ENCODE results near the gene XYLT2. TPM values are rescaled to one million over a fixed set of nuclear protein-coding genes. Genes with fewer than 3 reads are reported as not detected.

XYLT2 gene
- total and polyA plus RNA-seq, 2 experiments from 2014 or later = 18.3 to 26.8 TPM

DNA sequence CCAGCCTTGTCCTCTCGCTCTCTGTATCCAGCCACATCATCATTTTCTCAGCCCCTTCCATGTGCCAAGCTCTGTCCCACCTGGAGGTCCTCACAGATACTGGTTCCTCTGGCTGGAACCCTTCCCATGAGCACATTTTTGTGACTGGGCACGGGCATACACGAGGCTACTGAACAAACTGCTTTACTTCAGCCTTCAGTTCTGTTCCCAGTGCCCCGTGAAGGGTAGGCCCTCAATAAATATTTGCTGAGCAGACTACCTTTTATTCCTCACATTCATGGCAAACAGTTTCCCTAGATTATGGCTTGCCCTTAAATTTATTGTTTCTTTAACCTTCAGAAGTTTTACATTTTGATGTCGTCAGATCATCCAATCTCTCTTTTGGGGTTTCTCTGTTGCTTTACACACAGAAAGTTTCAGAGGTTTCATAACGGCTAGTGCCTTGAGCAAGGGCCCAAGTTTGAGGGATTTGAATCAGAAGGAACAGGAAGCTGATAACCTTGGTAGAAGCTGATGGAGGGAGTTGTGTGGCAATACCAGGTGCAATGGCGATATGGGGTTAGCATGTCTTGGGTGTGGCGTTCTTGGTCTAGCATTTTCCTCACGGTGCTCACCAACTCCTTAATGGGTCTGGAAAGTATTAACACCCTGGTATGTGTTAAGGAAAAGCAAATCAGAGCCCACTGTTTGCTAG lies 43.9 kb upstream of the XYLT2 start:
- no peak overlapping the region for H2AFZ ChIP-seq
- no peak overlapping the region for H3K27ac ChIP-seq
- WGBS (ENCODE audit: low lambda C conversion rate, missing lambda C conversion rate) = 70% methylated on average over 9 of the region's 9 CpGs
- no peak overlapping the region for H3K4me2 ChIP-seq
- H3K36me3 ChIP-seq (replicated peaks; ENCODE audit: insufficient read depth, low read depth) = no peaks in the 10 kb centered on the region
- H3K4me3 ChIP-seq = no peak overlapping the region
- H4K20me1 ChIP-seq (ENCODE audit: insufficient read depth, poor library complexity, severe bottlenecking) = no peaks in the 10 kb centered on the region
- H3K4me1 ChIP-seq (ENCODE audit: insufficient read depth) = peaks cover 12% of the 10 kb centered on the region
- no peaks in the 10 kb centered on the region for H3K9me2 ChIP-seq (replicated peaks; ENCODE audit: insufficient read depth)
- no peaks in the 10 kb centered on the region for H3K9me3 ChIP-seq (ENCODE audit: low read depth)
- DNase-seq (ENCODE audit: low spot score) = no peak
- no peak for TF ChIP-seq EZH2 (IDR thresholded peaks at IDR 0.05; ENCODE audit: borderline replicate concordance)
- TF ChIP-seq, protein P1, sequence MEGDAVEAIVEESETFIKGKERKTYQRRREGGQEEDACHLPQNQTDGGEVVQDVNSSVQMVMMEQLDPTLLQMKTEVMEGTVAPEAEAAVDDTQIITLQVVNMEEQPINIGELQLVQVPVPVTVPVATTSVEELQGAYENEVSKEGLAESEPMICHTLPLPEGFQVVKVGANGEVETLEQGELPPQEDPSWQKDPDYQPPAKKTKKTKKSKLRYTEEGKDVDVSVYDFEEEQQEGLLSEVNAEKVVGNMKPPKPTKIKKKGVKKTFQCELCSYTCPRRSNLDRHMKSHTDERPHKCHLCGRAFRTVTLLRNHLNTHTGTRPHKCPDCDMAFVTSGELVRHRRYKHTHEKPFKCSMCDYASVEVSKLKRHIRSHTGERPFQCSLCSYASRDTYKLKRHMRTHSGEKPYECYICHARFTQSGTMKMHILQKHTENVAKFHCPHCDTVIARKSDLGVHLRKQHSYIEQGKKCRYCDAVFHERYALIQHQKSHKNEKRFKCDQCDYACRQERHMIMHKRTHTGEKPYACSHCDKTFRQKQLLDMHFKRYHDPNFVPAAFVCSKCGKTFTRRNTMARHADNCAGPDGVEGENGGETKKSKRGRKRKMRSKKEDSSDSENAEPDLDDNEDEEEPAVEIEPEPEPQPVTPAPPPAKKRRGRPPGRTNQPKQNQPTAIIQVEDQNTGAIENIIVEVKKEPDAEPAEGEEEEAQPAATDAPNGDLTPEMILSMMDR (IDR thresholded peaks at IDR 0.05; ENCODE audit: poor library complexity) = no peak
- no peak for TF ChIP-seq EZH2phosphoT487 (IDR thresholded peaks at IDR 0.05; ENCODE audit: low read depth, severe bottlenecking, unreplicated experiment)
- H3K27me3 ChIP-seq = no peaks in the 10 kb centered on the region
- no peaks in the 10 kb centered on the region for H3K79me2 ChIP-seq

DNA sequence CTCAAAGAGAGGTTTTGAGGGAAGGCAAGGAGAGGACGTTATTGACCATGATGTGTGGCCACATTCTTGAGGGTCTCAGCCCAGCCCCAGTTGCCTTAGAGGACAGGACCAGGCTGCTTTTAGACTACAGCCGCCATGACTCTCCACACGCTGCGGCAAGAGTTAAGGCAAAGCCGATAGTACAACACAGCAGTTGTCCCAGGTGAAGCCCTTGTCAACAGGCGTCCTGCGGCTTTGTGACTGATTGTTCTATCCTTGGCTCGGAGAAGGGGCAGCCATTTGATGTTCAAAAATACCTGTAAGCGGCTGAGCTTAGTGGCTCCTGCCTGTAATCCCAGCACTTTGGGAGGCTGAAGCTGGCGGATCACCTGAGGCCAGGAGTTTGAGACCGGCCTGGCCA lies 42.9 kb upstream of the XYLT2 start:
- DNase-seq (ENCODE audit: low spot score) = no peak
- H2AFZ ChIP-seq = no peak overlapping the region
- H3K9me2 ChIP-seq (replicated peaks; ENCODE audit: insufficient read depth) = no peaks in the 10 kb centered on the region
- WGBS (ENCODE audit: low lambda C conversion rate, missing lambda C conversion rate) = 81% methylated on average over 11 of the region's 11 CpGs
- peaks cover 12% of the 10 kb centered on the region for H3K4me1 ChIP-seq (ENCODE audit: insufficient read depth)
- no peak overlapping the region for H3K27ac ChIP-seq
- TF ChIP-seq, protein P1 (IDR thresholded peaks at IDR 0.05; ENCODE audit: poor library complexity) = no peak
- TF ChIP-seq EZH2 (IDR thresholded peaks at IDR 0.05; ENCODE audit: borderline replicate concordance) (no peak), EZH2phosphoT487 (IDR thresholded peaks at IDR 0.05; ENCODE audit: low read depth, severe bottlenecking, unreplicated experiment) (no peak)
- no peak overlapping the region for H3K4me3 ChIP-seq
- no peaks in the 10 kb centered on the region for H3K36me3 ChIP-seq (replicated peaks; ENCODE audit: insufficient read depth, low read depth)
- H3K27me3 ChIP-seq = no peaks in the 10 kb centered on the region
- H3K9me3 ChIP-seq (ENCODE audit: low read depth) = no peaks in the 10 kb centered on the region
- no peaks in the 10 kb centered on the region for H4K20me1 ChIP-seq (ENCODE audit: insufficient read depth, poor library complexity, severe bottlenecking)
- H3K4me2 ChIP-seq = no peak overlapping the region
- no peaks in the 10 kb centered on the region for H3K79me2 ChIP-seq

DNA sequence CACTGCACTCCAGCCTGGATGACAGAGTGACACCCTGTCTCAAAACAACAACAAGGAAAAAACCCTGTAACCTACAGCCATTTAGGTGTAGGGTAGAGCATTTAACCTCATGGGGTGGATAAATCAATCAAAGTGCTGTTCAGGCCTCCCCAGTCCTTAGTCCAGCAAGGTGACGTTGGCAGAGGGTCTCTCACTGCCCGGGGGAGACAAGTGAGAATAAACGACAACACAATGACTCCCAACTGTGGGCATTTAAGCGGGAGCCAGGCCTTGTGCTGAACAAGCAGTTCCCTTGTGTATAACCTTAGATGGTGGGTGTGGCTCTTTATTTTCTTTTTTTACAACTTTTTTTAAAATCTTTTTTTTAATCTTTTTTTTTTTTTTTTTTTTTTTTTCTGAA lies 42.3 kb upstream of the XYLT2 start:
- Histone ChIP-seq H3K4me2 (no peak overlapping the region), H2AFZ (no peak overlapping the region), H3K36me3 (replicated peaks; ENCODE audit: insufficient read depth, low read depth) (no peaks in the 10 kb centered on the region), H3K27me3 (no peaks in the 10 kb centered on the region), H3K9me2 (replicated peaks; ENCODE audit: insufficient read depth) (no peaks in the 10 kb centered on the region), H3K4me1 (ENCODE audit: insufficient read depth) (peaks cover 14% of the 10 kb centered on the region), H3K79me2 (no peaks in the 10 kb centered on the region), H3K4me3 (no peak overlapping the region), H3K9me3 (ENCODE audit: low read depth) (no peaks in the 10 kb centered on the region), H4K20me1 (ENCODE audit: insufficient read depth, poor library complexity, severe bottlenecking) (no peaks in the 10 kb centered on the region), H3K27ac (no peak overlapping the region)
- DNase-seq (ENCODE audit: low spot score) = no peak
- 79% methylated on average over 4 of the region's 4 CpGs for whole genome bisulfite sequencing (ENCODE audit: low lambda C conversion rate, missing lambda C conversion rate)
- TF ChIP-seq, protein P1 (IDR thresholded peaks at IDR 0.05; ENCODE audit: poor library complexity) = no peak
- no peak for TF ChIP-seq EZH2 (IDR thresholded peaks at IDR 0.05; ENCODE audit: borderline replicate concordance)
- no peak for TF ChIP-seq EZH2phosphoT487 (IDR thresholded peaks at IDR 0.05; ENCODE audit: low read depth, severe bottlenecking, unreplicated experiment)
